PFSK-1 (cell line): ENCODE results near the gene MAP1LC3A.

ENCODE experiments used
- FOXP2 ChIP-seq: optimal IDR thresholded peaks from 2 replicates; pipeline ENCODE3; 2011; ENCODE audit warnings: borderline replicate concordance, control low read depth, inconsistent platforms; ENCODE audit not compliant: insufficient read depth; ENCODE audit errors: extremely low read length, extremely low read depth
- POLR2AphosphoS5 ChIP-seq: IDR thresholded peaks from 2 replicates; pipeline ENCODE4 v1.6.1; 2012; ENCODE audit warnings: low read depth, mild to moderate bottlenecking, control low read depth, low read length, moderate library complexity
- REST ChIP-seq, 2 experiments: IDR thresholded peaks; 2 replicates each; pipeline versions ENCODE4 v1.6.1 to v1.8.0; 2011 to 2012; ENCODE audit warnings: low read depth in 2 of 2, low read length in 2 of 2, control low read depth in 1 of 2, inconsistent platforms in 1 of 2, mild to moderate bottlenecking in 1 of 2, moderate library complexity in 1 of 2; ENCODE audit not compliant: insufficient read depth in 1 of 2
- SIN3A ChIP-seq: IDR thresholded peaks from 2 replicates; pipeline ENCODE4 v1.6.1; 2012; ENCODE audit warnings: mild to moderate bottlenecking, low read length, moderate library complexity, borderline replicate concordance; ENCODE audit not compliant: insufficient read depth
- TAF1 ChIP-seq: IDR thresholded peaks from 2 replicates; pipeline ENCODE4 v1.6.1; 2012; ENCODE audit warnings: low read length, control low read depth, borderline replicate concordance; ENCODE audit not compliant: insufficient read depth

MAP1LC3A gene

DNA sequence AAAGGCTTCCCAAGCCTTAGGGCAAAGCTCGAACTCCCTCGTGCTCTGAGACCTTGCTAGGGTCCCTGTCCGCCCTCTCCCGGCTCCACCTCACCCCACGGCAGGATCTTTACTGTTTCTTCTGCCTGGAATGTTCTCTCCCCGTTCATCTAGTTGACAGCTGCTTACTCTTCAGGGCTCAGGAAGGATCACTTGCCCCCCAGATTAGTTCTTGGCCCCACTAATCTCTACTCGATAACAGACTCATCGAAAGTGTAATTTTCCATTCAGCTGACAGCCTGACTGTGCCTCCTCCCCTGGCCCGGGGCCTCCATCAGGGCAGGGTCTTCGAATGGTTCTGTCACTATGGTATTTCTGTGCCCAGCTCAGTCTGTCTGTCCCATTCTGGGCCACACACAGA lies 3.1 kb downstream of the MAP1LC3A start:
- TF ChIP-seq TAF1 (no peak), POLR2AphosphoS5 (no peak), FOXP2 (no peak), REST (IDR thresholded peaks at IDR 0.05; ENCODE audit: insufficient read depth in 1 of 2, low read depth in 2 of 2, low read length in 2 of 2) (no peak), SIN3A (no peak)

DNA sequence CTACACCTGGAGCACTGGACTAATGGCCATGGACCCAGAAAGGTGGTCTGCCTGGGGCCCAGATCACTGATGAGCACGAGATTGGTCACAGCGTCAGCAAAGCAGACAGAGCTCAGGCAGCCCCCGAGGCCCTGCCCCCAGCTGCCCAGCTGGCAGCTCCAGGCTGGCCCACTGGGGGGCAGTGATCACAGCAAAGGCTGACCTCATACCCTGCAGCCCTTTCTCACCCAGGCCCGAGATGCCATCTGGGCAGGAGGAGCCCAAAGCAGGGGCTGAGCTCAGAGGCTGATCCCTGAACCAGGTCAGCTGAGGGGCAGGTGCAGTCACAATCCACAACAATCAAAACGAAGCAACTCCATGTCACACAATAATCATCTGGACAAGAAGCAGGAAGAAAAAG lies 4.1 kb downstream of the MAP1LC3A start:
- no peak for TF ChIP-seq REST (IDR thresholded peaks at IDR 0.05; ENCODE audit: insufficient read depth in 1 of 2, low read depth in 2 of 2, low read length in 2 of 2)
- TF ChIP-seq POLR2AphosphoS5 = no peak
- no peak for TF ChIP-seq TAF1
- no peak for TF ChIP-seq FOXP2
- TF ChIP-seq SIN3A = no peak

- TF ChIP-seq SIN3A = no peak
- no peak for TF ChIP-seq REST (IDR thresholded peaks at IDR 0.05; ENCODE audit: insufficient read depth in 1 of 2, low read depth in 2 of 2, low read length in 2 of 2)
- TF ChIP-seq POLR2AphosphoS5 = no peak
- no peak for TF ChIP-seq FOXP2
These were observed 6.3 kb downstream of the MAP1LC3A start for GRCh38 chr20:34564833-34565232.

- TF ChIP-seq FOXP2 (no peak), TAF1 (no peak), POLR2AphosphoS5 (no peak), SIN3A (no peak), REST (IDR thresholded peaks at IDR 0.05; ENCODE audit: insufficient read depth in 1 of 2, low read depth in 2 of 2, low read length in 2 of 2) (no peak)
These were observed 8.7 kb downstream of the MAP1LC3A start for GRCh38 chr20:34566978-34567891.
